HFFc6 (cell line): Measurements from ENCODE around the gene GALK1. TPM values are rescaled to one million over a fixed set of nuclear protein-coding genes. Genes with fewer than 3 reads are reported as not detected.

Experiments used
- DNase-seq: peaks from one replicate; pipeline ENCODE4 v3.0.0-alpha.2; 2018
- H3K27ac Mint-ChIP-seq: 2 replicates; pipeline ENCODE4 v1.8.0; 2020; ENCODE audit warnings: mild to moderate bottlenecking, mixed read lengths
- H3K27me3 Mint-ChIP-seq: 2 replicates; pipeline ENCODE4 v1.8.0; 2021; ENCODE audit warnings: mild to moderate bottlenecking, moderate library complexity, mixed read lengths; ENCODE audit not compliant: insufficient read depth
- H3K36me3 Mint-ChIP-seq: 2 replicates; pipeline ENCODE4 v1.8.0; 2021; ENCODE audit warnings: low read depth, mixed read lengths
- H3K4me1 Mint-ChIP-seq: 2 replicates; pipeline ENCODE4 v1.8.0; 2020; ENCODE audit warnings: low read depth, mixed read lengths
- H3K4me3 Mint-ChIP-seq: 2 replicates; pipeline ENCODE4 v1.8.0; 2020; ENCODE audit warnings: mild to moderate bottlenecking, moderate library complexity, mixed read lengths
- H3K9me3 Mint-ChIP-seq: 2 replicates; pipeline ENCODE4 v1.8.0; 2020; ENCODE audit warnings: mild to moderate bottlenecking, mixed read lengths
- total RNA-seq, 6 experiments: library from RNA; stranded (reverse); fragmentation: NEBNext Ultra II Directional; extraction: Animal tissue kit (Norgen Biotek cat#: 25700); gene quantifications; 2 replicates in 1 of 6; 3 replicates in 5 of 6; pipeline ENCODE4 v1.2.3, GENCODE V29; 2021
- TF ChIP-seq, protein P1 (sequence below): fragments of 200-600 bp; sonication (generic); IDR thresholded peaks from 2 replicates; pipeline ENCODE4 v1.5.0; 2021; ENCODE audit warnings: antibody characterized with exemption, mild to moderate bottlenecking

GALK1 gene
- total RNA-seq, 6 experiments from 2014 or later: 33.8 to 43.2 (median 37.7) TPM

DNA sequence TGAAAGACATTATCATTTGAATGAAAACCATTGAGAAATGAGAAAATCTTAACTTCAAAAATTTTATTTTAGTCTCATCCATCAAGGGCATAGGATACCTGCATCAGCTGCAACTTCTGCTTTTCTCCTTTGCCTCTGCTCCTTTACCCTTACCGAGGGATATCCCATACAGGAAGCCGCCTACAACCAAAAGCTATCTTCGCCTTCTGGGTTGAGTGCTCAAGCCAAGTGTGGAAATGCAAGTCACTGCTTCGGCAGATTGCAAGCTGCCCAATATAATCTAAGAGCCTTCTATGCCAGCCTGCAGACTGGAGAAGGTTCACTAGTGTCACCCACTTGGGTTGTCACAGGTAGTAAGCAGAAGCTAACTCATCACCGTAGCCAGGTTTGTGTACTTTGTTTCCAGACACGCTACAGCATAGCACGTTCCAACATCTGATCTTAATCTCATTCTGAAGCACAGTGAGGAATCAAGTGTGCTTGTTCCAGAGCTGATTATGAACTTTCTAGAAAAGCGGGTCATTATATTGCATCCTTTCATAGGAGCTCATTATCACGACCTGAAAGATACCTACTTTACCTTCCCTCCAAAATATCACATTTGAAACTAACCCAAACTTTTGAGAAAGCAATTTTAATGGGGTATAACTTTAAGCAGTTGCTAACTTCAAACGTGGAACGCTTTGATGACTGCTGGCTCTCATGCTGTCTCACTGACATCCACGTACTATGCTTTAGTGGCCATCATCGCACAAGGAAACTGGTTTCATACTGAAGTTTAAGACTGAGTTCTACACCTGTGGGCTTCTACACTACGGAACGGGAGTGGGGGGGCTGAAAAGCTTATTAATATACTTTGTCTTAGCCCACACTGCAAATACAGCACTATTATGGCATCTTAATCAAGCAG lies 11.6 kb upstream of the GALK1 start:
- no peak for DNase-seq
- peak overlapping the region; percentile 96 for H3K4me3 Mint-ChIP-seq
- peak overlapping the region; percentile 97 for H3K27ac Mint-ChIP-seq

DNA sequence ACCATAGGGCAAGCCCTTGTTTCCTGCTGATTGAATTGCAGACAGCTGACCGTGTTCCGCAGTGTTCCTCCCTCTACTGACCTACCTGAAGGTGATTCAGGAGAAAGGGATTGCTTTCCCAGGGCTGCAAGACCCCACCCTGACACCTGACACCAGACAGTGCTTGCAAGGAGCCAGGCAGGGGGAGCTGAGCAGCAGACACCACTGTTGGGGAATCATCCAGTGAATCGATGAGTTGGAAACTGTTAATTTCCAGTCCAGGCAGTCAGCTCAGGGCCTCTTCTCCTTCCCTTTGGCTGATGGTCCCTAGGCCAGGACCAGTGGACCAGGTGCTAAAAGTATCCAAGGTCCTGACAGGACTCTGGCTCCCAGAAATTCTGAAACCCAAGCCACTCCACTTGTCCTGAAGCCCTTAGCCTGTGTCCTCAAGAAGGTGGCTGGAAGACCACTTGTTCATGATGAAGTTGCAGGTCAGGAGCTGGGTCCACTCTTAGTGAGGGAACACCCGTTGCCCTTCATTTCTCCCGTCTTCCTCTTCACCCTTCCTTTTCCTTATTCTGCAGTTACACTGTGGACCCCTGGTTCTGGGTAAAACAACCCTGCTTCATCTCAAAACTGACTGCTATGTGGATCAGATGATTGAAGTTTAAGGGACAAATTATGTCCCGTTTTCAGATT lies 10.1 kb upstream of the GALK1 start:
- Mint-ChIP-seq H3K27ac (peak overlapping the region; percentile 97), H3K4me3 (peak overlapping the region; percentile 6), H3K36me3 (peaks cover 32% of the 10 kb centered on the region), H3K4me1 (peaks cover 28% of the 10 kb centered on the region), H3K9me3 (peaks cover 22% of the 10 kb centered on the region), H3K27me3 (peaks cover 65% of the 10 kb centered on the region)
- DNase-seq: peak; percentile 51
- TF ChIP-seq, protein P1, sequence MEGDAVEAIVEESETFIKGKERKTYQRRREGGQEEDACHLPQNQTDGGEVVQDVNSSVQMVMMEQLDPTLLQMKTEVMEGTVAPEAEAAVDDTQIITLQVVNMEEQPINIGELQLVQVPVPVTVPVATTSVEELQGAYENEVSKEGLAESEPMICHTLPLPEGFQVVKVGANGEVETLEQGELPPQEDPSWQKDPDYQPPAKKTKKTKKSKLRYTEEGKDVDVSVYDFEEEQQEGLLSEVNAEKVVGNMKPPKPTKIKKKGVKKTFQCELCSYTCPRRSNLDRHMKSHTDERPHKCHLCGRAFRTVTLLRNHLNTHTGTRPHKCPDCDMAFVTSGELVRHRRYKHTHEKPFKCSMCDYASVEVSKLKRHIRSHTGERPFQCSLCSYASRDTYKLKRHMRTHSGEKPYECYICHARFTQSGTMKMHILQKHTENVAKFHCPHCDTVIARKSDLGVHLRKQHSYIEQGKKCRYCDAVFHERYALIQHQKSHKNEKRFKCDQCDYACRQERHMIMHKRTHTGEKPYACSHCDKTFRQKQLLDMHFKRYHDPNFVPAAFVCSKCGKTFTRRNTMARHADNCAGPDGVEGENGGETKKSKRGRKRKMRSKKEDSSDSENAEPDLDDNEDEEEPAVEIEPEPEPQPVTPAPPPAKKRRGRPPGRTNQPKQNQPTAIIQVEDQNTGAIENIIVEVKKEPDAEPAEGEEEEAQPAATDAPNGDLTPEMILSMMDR: no peak; the same call in 1 of the 2 replicates

More for the DNA sequence above, 11.6 kb upstream of the GALK1 start:
- H3K4me1 Mint-ChIP-seq: peaks cover 30% of the 10 kb centered on the region
- TF ChIP-seq, protein P1: no peak
- H3K36me3 Mint-ChIP-seq: peaks cover 32% of the 10 kb centered on the region
- H3K9me3 Mint-ChIP-seq: peaks cover 22% of the 10 kb centered on the region
- peaks cover 65% of the 10 kb centered on the region for H3K27me3 Mint-ChIP-seq

DNA sequence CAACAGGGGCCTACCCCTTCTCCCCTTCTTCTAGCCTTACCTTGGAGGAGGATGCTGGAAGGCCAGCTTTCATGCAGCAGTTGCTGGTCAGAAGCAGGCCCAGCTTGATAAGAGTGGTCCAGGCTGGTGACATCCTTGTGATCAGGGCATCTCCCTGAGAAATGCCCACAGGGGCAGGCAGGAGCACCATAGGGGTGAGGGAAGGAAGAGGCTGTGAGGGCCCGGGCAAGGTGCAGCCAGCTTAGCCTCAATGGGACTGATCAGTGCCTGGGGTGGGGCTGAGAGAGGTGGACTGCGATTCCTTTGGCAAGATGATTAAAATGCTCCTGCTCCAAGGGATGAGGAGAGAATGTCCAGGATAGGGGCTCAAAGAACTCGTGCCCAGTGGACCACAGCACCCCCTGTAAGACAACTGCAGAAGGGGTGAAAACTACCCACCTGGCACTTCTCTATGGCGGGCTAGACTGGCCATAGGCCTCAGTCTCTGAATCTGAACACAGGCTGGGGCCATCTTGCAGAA lies 9.5 kb upstream of the GALK1 start:
- Mint-ChIP-seq H3K27ac (peak overlapping the region; percentile 97), H3K36me3 (peaks cover 29% of the 10 kb centered on the region), H3K9me3 (peaks cover 19% of the 10 kb centered on the region), H3K27me3 (peaks cover 63% of the 10 kb centered on the region), H3K4me1 (peaks cover 23% of the 10 kb centered on the region), H3K4me3 (peak overlapping the region; percentile 6)
- DNase-seq: no peak
- TF ChIP-seq, protein P1: peak; percentile 18; the same call in 1 of the 2 replicates

DNA sequence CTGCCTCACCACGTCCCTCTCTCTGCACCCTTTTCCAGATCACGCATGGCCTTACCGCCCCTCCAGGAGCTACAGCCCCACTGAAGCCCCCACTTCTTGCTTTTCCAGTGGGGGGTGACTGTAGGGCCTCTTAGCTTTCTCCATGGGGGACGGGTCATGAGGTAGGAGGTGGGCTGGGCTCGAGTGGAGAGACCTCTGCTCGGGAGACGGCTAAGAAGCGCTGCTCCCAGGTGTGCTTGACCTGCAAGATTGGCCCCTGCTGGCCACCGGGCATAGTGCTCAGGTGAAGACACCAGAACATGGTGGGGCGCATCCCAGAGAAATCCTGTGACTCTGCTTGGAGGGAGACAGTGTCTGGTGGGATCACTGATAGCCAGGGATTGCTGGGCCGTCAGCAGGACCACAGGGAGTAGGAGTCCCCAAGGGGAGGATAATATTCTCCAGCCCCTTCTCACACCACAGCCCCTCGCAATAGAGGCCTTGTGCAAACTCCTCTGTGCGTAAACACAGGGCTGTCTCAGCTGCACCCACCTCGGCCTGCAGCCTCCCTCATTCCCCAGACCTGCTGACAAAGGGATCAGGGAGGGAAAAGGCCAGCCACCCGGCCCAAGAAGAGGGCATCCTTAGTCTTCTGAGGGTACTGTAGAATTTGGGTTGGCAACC lies 8.9 kb upstream of the GALK1 start:
- Mint-ChIP-seq H3K4me3 (peak overlapping the region; percentile 59), H3K36me3 (peaks cover 27% of the 10 kb centered on the region), H3K27me3 (peaks cover 62% of the 10 kb centered on the region), H3K27ac (peak overlapping the region; percentile 97; the same call in 1 of the 2 replicates), H3K9me3 (peaks cover 17% of the 10 kb centered on the region), H3K4me1 (peaks cover 23% of the 10 kb centered on the region)
- DNase-seq: no peak
- TF ChIP-seq, protein P1: peak; percentile 37

DNA sequence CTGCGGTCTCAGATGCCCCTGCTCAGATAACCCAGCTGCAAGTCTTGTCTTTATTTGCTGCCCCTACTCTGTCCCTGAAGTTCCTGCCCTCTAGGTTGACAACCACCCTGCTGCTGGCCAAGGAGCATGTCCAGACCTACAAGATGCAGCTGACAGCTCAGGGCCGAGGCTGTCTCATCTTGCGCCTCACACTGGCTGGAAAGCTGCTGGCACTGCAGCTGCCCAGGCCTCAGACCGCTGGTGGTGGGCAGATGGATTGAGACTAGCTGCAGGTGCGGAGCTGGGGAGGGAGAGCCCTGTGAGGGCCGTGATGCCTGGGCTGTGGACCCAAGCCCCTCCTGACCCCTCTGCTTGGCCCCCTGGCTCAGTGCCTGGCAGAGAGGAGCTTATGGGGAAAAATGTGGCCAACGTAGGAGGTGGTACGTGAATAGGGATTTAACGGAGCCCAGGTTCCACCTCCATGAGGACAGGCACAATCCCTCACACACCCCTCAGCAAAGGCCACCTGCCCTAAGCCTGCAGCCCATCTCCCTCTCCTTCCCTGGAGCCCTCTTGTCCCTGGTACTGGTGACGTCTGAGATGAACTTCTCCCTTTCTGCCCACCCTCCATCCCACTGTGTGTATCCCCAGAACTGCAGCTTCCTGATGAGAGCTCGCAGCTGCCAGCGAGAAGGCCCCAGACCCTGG lies 8.3 kb upstream of the GALK1 start:
- peak overlapping the region; percentile 53 for H3K27ac Mint-ChIP-seq
- TF ChIP-seq, protein P1: no peak
- H3K27me3 Mint-ChIP-seq: peaks cover 55% of the 10 kb centered on the region
- H3K4me1 Mint-ChIP-seq: peaks cover 23% of the 10 kb centered on the region
- H3K4me3 Mint-ChIP-seq: peak overlapping the region; percentile 59
- H3K36me3 Mint-ChIP-seq: peaks cover 20% of the 10 kb centered on the region
- DNase-seq: no peak
- H3K9me3 Mint-ChIP-seq: peaks cover 12% of the 10 kb centered on the region
